Left ventricle myocardium inferior (tissue), 1 donor: ENCODE data around the gene CAPRIN1. TPM values are rescaled to one million over a fixed set of nuclear protein-coding genes. Genes with fewer than 3 reads are reported as not detected.

ENCODE experiments used
- DNase-seq: peaks from one replicate; pipeline ENCODE4 v3.0.0-alpha.2; 2020
- H3K27ac ChIP-seq: fragments of 200-600 bp; replicated peaks from 2 replicates; pipeline ENCODE4 v1.8.0; 2021
- H3K27me3 ChIP-seq: fragments of 200-600 bp; 2 replicates; pipeline ENCODE4 v1.8.0; 2021; ENCODE audit warnings: low read depth
- H3K36me3 ChIP-seq: fragments of 200-600 bp; 2 replicates; pipeline ENCODE4 v1.8.0; 2021
- H3K4me1 ChIP-seq: fragments of 200-600 bp; 2 replicates; pipeline ENCODE4 v1.8.0; 2021
- H3K4me3 ChIP-seq: fragments of 200-600 bp; 2 replicates; pipeline ENCODE4 v1.8.0; 2021; ENCODE audit warnings: mild to moderate bottlenecking, moderate library complexity
- H3K9me3 ChIP-seq: fragments of 200-600 bp; replicated peaks from 2 replicates; pipeline ENCODE4 v1.8.0; 2021
- intact Hi-C: fragments of 100-400 bp; cut with micrococcal nuclease; formaldehyde crosslinking; loops from one replicate; pipeline ENCODE4 v1.11.0; 2022
- total RNA-seq: library from RNA; stranded (reverse); fragmentation: NEBNext Ultra II Directional; extraction: Animal tissue kit (Norgen Biotek cat#: 25700); gene quantifications from one replicate; pipeline ENCODE4 v1.2.1, GENCODE V29; 2021
- TF ChIP-seq, protein P1 (sequence below): fragments of 200-600 bp; IDR thresholded peaks from 2 replicates; pipeline ENCODE4 v1.8.0; 2021; ENCODE audit warnings: antibody characterized with exemption, mild to moderate bottlenecking, borderline replicate concordance
- donor health status: DM: no; HTN: yes; CAD: no; lungs with severe emphysema.

CAPRIN1 gene
- total RNA-seq, 1 donor from 2014 or later, result 112 TPM

DNA sequence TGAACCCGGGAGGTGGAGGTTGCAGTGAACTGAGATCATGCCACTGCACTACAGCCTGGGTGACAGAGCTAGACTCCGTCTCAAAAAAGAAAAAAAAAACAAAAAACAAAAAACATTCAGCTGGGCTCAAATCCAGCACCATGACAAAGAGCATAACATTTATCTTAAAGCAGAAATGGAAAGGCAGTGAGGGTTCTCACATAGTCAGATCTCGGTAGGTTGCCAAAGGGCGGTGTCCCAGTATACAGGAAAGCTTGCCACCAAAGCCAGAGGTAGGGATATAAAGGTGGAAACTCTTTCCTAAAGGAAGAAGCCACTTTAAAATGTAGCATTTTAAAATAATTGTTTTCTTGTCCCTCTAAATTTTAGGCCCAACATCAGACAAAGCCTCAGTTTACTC is 22.4 kb upstream of the CAPRIN1 start:
- no peak for DNase-seq
- no peaks in the 10 kb centered on the region for H3K27me3 ChIP-seq

DNA sequence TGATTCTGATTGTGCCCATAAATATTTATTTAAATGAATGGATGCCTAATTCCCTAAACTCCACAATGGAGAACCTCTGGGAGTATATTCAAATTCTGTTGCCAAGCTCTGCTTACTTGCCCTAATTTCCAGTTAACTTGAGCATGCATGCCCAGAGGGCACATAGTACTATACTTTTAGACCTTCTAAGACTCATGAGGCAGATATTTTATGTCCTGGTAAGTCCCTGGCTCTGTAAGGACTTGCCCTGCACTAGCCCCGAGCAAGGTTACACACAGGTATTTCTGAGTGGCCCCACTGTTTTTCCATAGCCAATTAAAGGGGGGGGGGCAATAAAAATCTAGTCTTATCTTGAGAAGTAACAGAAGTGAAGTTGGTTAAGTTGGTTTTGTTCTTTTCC is 21.1 kb upstream of the CAPRIN1 start:
- Histone ChIP-seq H3K27me3 (no peaks in the 10 kb centered on the region), H3K27ac (no peak overlapping the region), H3K4me1 (peaks cover 14% of the 10 kb centered on the region), H3K36me3 (no peaks in the 10 kb centered on the region), H3K9me3 (no peaks in the 10 kb centered on the region), H3K4me3 (no peak overlapping the region)
- intact Hi-C loops, result no loop called here
- TF ChIP-seq, protein P1, sequence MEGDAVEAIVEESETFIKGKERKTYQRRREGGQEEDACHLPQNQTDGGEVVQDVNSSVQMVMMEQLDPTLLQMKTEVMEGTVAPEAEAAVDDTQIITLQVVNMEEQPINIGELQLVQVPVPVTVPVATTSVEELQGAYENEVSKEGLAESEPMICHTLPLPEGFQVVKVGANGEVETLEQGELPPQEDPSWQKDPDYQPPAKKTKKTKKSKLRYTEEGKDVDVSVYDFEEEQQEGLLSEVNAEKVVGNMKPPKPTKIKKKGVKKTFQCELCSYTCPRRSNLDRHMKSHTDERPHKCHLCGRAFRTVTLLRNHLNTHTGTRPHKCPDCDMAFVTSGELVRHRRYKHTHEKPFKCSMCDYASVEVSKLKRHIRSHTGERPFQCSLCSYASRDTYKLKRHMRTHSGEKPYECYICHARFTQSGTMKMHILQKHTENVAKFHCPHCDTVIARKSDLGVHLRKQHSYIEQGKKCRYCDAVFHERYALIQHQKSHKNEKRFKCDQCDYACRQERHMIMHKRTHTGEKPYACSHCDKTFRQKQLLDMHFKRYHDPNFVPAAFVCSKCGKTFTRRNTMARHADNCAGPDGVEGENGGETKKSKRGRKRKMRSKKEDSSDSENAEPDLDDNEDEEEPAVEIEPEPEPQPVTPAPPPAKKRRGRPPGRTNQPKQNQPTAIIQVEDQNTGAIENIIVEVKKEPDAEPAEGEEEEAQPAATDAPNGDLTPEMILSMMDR, result no peak
- no peak for DNase-seq

More for the DNA sequence above, 22.4 kb upstream of the CAPRIN1 start:
- TF ChIP-seq, protein P1, result no peak
- intact Hi-C loops, result no loop called here
- peak overlapping the region; percentile 61 for H3K27ac ChIP-seq
- no peaks in the 10 kb centered on the region for H3K9me3 ChIP-seq
- H3K4me1 ChIP-seq, result peaks cover 14% of the 10 kb centered on the region
- H3K36me3 ChIP-seq, result no peaks in the 10 kb centered on the region
- no peak overlapping the region for H3K4me3 ChIP-seq

DNA sequence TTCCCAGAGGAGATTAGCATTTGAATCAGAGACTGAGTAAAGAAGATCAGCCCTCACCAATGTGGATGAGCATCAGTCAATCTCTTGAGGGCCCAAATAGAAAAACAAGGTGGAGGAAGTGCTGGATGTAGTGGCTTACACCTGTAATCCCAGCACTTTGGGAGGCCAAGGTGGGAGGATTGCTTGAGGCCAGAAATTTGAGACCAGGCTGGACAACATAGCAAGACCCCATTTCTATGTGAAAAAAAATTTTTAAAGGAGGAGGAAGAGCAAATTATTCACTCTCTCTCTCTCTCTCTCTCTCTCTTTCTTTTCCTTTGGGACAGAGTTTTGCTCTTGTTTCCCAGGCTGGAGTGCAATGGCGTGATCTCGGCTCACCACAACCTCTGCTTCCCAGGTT is 18.1 kb upstream of the CAPRIN1 start:
- no peaks in the 10 kb centered on the region for H3K9me3 ChIP-seq
- H3K4me3 ChIP-seq, result no peak overlapping the region
- H3K36me3 ChIP-seq, result no peaks in the 10 kb centered on the region
- TF ChIP-seq, protein P1, result no peak
- H3K27ac ChIP-seq, result no peak overlapping the region
- H3K4me1 ChIP-seq, result peaks cover 9% of the 10 kb centered on the region
- H3K27me3 ChIP-seq, result no peaks in the 10 kb centered on the region
- DNase-seq, result no peak
- intact Hi-C loops, result no loop called here

DNA sequence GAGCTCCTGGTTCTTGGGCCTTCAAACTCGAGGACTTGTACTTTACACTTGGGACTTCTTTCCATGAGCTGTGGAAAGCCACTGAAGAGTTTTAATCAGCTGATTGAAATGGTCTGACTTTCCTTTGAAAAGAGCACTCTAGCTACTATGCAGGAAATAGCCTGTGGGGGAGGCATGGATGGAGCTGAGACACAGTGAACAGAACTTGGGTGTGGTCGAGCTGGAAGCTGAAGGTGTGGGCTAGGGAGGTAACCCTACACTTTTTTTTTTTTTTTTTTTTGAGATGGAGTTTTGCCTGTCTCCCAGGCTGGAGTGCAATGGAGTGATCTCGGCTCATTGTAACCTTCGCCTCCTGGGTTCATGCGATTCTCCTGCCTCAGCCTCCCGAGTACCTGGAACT is 17.5 kb upstream of the CAPRIN1 start:
- H3K27me3 ChIP-seq, result no peaks in the 10 kb centered on the region
- no peak overlapping the region for H3K27ac ChIP-seq
- TF ChIP-seq, protein P1, result no peak
- no peak overlapping the region for H3K4me3 ChIP-seq
- H3K4me1 ChIP-seq, result peaks cover 3% of the 10 kb centered on the region
- no peaks in the 10 kb centered on the region for H3K9me3 ChIP-seq
- DNase-seq, result no peak
- intact Hi-C loops, result no loop called here
- H3K36me3 ChIP-seq, result no peaks in the 10 kb centered on the region

DNA sequence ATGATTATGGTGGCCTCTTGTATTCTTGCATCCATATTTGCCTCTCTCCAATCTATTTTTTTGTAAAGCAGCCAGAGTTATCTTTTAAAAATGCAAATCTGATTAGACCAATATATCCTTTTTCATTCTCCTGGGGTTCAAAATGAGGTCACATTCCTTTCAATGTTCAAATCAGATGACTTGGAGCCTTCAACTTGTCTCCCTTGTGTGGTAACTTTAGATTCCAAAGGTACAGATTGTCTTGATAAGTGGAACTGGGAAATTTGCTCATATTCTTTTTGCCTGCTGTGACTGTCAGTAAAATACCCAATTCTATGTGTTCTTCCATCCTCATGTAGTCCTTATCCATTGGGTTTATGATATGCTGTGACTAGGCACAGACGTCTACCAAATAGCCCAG is 15.1 kb upstream of the CAPRIN1 start:
- no peak for DNase-seq
- no peaks in the 10 kb centered on the region for H3K4me1 ChIP-seq
- H3K27me3 ChIP-seq, result no peaks in the 10 kb centered on the region
- H3K9me3 ChIP-seq, result no peaks in the 10 kb centered on the region
- intact Hi-C loops, result no loop called here
- no peak overlapping the region for H3K4me3 ChIP-seq
- TF ChIP-seq, protein P1, result no peak
- no peak overlapping the region for H3K27ac ChIP-seq
- no peaks in the 10 kb centered on the region for H3K36me3 ChIP-seq

DNA sequence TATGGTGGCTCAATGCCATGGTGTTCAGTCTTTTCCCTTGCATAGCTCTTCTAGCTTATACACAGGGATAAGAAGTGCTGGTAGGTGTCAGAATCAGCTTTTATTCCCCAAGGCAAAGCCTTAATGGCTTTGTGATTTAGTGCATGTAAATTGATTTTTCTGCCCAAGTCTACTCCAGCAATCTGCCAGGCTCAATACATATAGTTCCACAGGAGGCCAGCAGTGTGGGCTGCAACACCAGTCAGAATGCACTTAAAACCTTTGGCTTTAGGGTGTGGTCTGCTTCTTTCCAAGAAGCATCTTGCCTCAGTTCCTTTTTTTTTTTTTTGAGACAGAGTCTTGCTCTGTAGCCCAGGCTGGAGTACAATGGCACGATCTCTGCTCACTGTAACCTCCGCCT is 14.5 kb upstream of the CAPRIN1 start:
- H3K9me3 ChIP-seq, result no peaks in the 10 kb centered on the region
- intact Hi-C loops, result no loop called here
- H3K4me1 ChIP-seq, result no peaks in the 10 kb centered on the region
- no peaks in the 10 kb centered on the region for H3K27me3 ChIP-seq
- H3K4me3 ChIP-seq, result no peak overlapping the region
- no peaks in the 10 kb centered on the region for H3K36me3 ChIP-seq
- H3K27ac ChIP-seq, result no peak overlapping the region
- no peak for DNase-seq
- TF ChIP-seq, protein P1, result no peak
